Measurements from ENCODE around the gene GARIN5A. TPM values are rescaled to one million over a fixed set of nuclear protein-coding genes. Genes with fewer than 3 reads are reported as not detected.

GARIN5A gene
- total RNA-seq, 1 experiment from 2014 or later: 3.7 TPM

DNA sequence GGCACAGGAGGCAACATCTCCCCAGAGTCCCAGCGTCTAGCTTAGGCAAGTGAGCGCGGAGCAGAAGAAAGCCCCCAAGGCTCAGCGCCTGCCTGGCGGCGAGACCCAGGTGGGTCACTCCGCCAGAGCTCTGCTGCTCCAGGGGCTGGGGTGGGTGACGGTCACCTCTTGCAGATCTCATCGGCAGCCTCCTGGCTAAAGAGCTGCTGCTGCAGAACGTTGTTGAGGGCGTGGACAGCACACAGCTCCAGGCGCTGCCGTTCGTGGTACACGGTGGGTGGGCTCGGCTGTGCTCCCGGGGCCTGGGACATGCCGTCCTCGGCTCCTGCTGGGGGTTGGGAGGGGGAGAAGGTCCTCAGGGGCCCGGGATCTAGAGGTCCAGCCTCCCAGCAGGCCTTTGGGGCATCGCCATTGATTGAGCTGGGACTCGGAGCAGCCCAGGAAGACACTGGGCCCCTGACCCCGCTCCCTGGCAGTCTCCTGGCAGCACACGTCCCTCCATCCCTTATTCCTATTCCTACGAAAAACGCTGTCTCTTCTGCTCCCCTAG, 33.5 kb upstream of the GARIN5A start:
- Histone ChIP-seq H3K4me3 (peak overlapping the region; percentile 65; the same call in 1 of the 2 replicates), H3K9me2 (ENCODE audit: insufficient read depth) (no peaks in the 10 kb centered on the region), H3K36me3 (ENCODE audit: low read depth) (no peaks in the 10 kb centered on the region), H3K79me2 (ENCODE audit: low read depth) (no peaks in the 10 kb centered on the region), H3K27ac (no peak overlapping the region), H4K20me1 (ENCODE audit: insufficient read depth) (no peaks in the 10 kb centered on the region), H3K4me2 (peak overlapping the region; percentile 73), H3K27me3 (ENCODE audit: insufficient read depth, low read depth) (no peaks in the 10 kb centered on the region), H3F3A (ENCODE audit: insufficient read depth, low read depth) (no peaks in the 10 kb centered on the region; the same call in 1 of the 2 replicates), H2AFZ (no peak overlapping the region; the same call in 1 of the 2 replicates), H3K4me1 (replicated peaks; ENCODE audit: insufficient read depth) (peaks cover 6% of the 10 kb centered on the region), H3K9me3 (ENCODE audit: insufficient read depth, low read depth) (no peaks in the 10 kb centered on the region)
- DNase-seq: no peak
- POLR2A ChIA-PET (ENCODE audit: unreplicated experiment): interaction anchor here (0.6 kb wide), 1 partner anchor 645 kb away, joined by 3 read pairs; no protein-coding TSS in a partner anchor
- TF ChIP-seq, protein P1, sequence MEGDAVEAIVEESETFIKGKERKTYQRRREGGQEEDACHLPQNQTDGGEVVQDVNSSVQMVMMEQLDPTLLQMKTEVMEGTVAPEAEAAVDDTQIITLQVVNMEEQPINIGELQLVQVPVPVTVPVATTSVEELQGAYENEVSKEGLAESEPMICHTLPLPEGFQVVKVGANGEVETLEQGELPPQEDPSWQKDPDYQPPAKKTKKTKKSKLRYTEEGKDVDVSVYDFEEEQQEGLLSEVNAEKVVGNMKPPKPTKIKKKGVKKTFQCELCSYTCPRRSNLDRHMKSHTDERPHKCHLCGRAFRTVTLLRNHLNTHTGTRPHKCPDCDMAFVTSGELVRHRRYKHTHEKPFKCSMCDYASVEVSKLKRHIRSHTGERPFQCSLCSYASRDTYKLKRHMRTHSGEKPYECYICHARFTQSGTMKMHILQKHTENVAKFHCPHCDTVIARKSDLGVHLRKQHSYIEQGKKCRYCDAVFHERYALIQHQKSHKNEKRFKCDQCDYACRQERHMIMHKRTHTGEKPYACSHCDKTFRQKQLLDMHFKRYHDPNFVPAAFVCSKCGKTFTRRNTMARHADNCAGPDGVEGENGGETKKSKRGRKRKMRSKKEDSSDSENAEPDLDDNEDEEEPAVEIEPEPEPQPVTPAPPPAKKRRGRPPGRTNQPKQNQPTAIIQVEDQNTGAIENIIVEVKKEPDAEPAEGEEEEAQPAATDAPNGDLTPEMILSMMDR (conservative IDR thresholded peaks at IDR 0.05): no peak
- no peak for TF ChIP-seq EZH2 (IDR thresholded peaks at IDR 0.05; ENCODE audit: low read depth)
- CTCF ChIA-PET: no interaction called here
- BruUV-seq (replicated peaks): no TSS peak
- intact Hi-C loops (cut with micrococcal nuclease; ENCODE audit: unreplicated experiment): loop anchor here (2.0 kb wide), 1 partner anchor 133 kb away; the partner anchor contains the start of gene NR1H2

DNA sequence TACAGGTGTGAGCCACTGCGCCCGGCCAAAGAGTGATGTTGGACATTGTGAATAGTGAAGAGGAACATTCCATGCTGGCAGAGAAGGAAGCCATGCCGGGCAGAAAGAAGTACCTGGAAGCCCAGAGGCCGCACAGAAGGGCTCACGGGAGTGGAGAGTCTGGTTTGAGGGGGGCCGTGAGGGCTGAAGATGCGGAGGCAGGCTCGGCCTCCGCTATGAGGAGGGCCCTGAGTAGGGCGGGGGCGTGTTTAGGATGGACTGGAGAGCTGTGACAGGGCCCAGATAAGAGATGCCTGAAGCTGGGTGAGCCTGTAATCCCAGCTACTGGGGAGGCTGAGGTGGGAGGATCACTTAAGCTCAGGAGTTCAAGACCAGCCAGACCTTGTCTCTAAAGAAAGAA, 32.7 kb upstream of the GARIN5A start:
- Histone ChIP-seq H3K9me3 (ENCODE audit: insufficient read depth, low read depth) (no peaks in the 10 kb centered on the region), H4K20me1 (ENCODE audit: insufficient read depth) (no peaks in the 10 kb centered on the region), H3K4me3 (no peak overlapping the region), H3K36me3 (ENCODE audit: low read depth) (no peaks in the 10 kb centered on the region), H3F3A (ENCODE audit: insufficient read depth, low read depth) (no peaks in the 10 kb centered on the region; the same call in 1 of the 2 replicates), H3K27ac (no peak overlapping the region), H3K4me2 (no peak overlapping the region), H3K4me1 (replicated peaks; ENCODE audit: insufficient read depth) (peaks cover 6% of the 10 kb centered on the region), H2AFZ (no peak overlapping the region), H3K9me2 (ENCODE audit: insufficient read depth) (no peaks in the 10 kb centered on the region), H3K27me3 (ENCODE audit: insufficient read depth, low read depth) (no peaks in the 10 kb centered on the region), H3K79me2 (ENCODE audit: low read depth) (no peaks in the 10 kb centered on the region)
- BruUV-seq (replicated peaks): no TSS peak
- CTCF ChIA-PET: no interaction called here
- no peak for DNase-seq
- intact Hi-C loops (cut with micrococcal nuclease; ENCODE audit: unreplicated experiment): no loop called here
- no peak for TF ChIP-seq EZH2 (IDR thresholded peaks at IDR 0.05; ENCODE audit: low read depth)
- TF ChIP-seq, protein P1 (conservative IDR thresholded peaks at IDR 0.05): no peak
- POLR2A ChIA-PET (ENCODE audit: unreplicated experiment): interaction anchor here (0.6 kb wide), 1 partner anchor 645 kb away, joined by 3 read pairs; no protein-coding TSS in a partner anchor

DNA sequence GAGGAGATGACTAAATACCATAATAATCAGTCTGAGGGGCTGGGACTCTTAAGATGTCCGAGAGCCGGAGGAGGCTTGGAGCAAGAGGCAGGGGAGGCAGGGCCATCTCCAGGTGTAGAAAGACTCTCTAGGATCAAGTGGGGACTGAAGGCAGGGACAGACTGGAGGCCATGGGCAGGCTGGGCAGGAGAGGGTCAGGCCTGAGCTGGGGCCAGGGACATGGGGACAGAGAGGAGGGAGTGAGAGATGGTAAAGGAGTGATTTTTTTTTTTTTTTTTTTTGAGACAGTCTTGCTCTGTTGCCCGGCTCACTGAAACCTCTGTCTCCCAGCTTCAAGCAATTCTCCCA, 32.2 kb upstream of the GARIN5A start:
- intact Hi-C loops (cut with micrococcal nuclease; ENCODE audit: unreplicated experiment): no loop called here
- Histone ChIP-seq H3K36me3 (ENCODE audit: low read depth) (no peaks in the 10 kb centered on the region), H3K4me2 (no peak overlapping the region), H4K20me1 (ENCODE audit: insufficient read depth) (no peaks in the 10 kb centered on the region), H3F3A (ENCODE audit: insufficient read depth, low read depth) (no peaks in the 10 kb centered on the region; the same call in 1 of the 2 replicates), H3K9me3 (ENCODE audit: insufficient read depth, low read depth) (no peaks in the 10 kb centered on the region), H3K27me3 (ENCODE audit: insufficient read depth, low read depth) (no peaks in the 10 kb centered on the region), H3K4me3 (no peak overlapping the region), H2AFZ (no peak overlapping the region), H3K27ac (no peak overlapping the region), H3K9me2 (ENCODE audit: insufficient read depth) (no peaks in the 10 kb centered on the region), H3K79me2 (ENCODE audit: low read depth) (no peaks in the 10 kb centered on the region), H3K4me1 (replicated peaks; ENCODE audit: insufficient read depth) (peaks cover 6% of the 10 kb centered on the region)
- no peak for TF ChIP-seq EZH2 (IDR thresholded peaks at IDR 0.05; ENCODE audit: low read depth)
- POLR2A ChIA-PET (ENCODE audit: unreplicated experiment): no interaction called here
- DNase-seq: no peak
- TSS peak; percentile 71 for BruUV-seq (replicated peaks)
- CTCF ChIA-PET: no interaction called here

DNA sequence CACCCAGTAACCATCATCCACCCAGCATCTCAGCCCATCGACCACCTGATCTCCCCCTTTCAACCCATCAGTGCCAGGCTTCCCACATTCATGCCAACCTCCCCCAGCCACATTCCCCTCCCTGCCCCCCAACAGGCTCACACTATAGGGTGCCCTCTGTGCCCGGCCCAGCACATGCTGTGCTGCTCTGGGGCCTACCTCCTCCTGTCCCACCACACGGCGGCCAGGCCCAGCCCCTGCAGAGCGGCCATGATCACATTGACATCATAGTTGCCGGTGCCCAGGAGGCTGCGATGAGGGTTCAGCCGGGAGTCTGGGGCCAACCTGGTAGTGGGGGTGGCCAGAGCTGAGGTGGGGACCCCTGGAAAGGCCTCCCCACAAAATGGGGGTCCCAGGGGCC, 30.7 kb upstream of the GARIN5A start:
- no peaks in the 10 kb centered on the region for H3K79me2 ChIP-seq (ENCODE audit: low read depth)
- no peak overlapping the region for H3K4me3 ChIP-seq
- DNase-seq: no peak
- no peaks in the 10 kb centered on the region; the same call in 1 of the 2 replicates for H3F3A ChIP-seq (ENCODE audit: insufficient read depth, low read depth)
- no TSS peak for BruUV-seq (replicated peaks)
- no peaks in the 10 kb centered on the region for H3K27me3 ChIP-seq (ENCODE audit: insufficient read depth, low read depth)
- no peak overlapping the region for H3K4me2 ChIP-seq
- no peaks in the 10 kb centered on the region for H3K9me3 ChIP-seq (ENCODE audit: insufficient read depth, low read depth)
- POLR2A ChIA-PET (ENCODE audit: unreplicated experiment): no interaction called here
- CTCF ChIA-PET: no interaction called here
- no peak overlapping the region for H2AFZ ChIP-seq
- intact Hi-C loops (cut with micrococcal nuclease; ENCODE audit: unreplicated experiment): no loop called here
- H3K36me3 ChIP-seq (ENCODE audit: low read depth): no peaks in the 10 kb centered on the region
- no peaks in the 10 kb centered on the region for H3K9me2 ChIP-seq (ENCODE audit: insufficient read depth)
- peaks cover 6% of the 10 kb centered on the region for H3K4me1 ChIP-seq (replicated peaks; ENCODE audit: insufficient read depth)
- H3K27ac ChIP-seq: no peak overlapping the region
- TF ChIP-seq, protein P1 (conservative IDR thresholded peaks at IDR 0.05): no peak
- TF ChIP-seq EZH2 (IDR thresholded peaks at IDR 0.05; ENCODE audit: low read depth): no peak
- H4K20me1 ChIP-seq (ENCODE audit: insufficient read depth): no peaks in the 10 kb centered on the region

Measured in PC-9 (cell line).